ENCODE measurements around the gene EIF2B1.

Gene EIF2B1

GRCh38 chr12:123633379-123634141 is at the start of gene EIF2B1, which contains the start of gene GTF2H3:
Gene EIF2B1 (minus strand): TSS chr12:123633686. CDS start chr12:123633557, 129 bp downstream.
Gene GTF2H3 (plus strand): TSS chr12:123633829. CDS start chr12:123633860, 31 bp downstream.
- H3K27me3 ChIP-seq (ENCODE audit: insufficient read depth, low read length) = no peaks in the 10 kb centered on the region
- peaks cover 27% of the 10 kb centered on the region for H3K36me3 ChIP-seq (ENCODE audit: insufficient read depth, low read length)
- H3K9me3 ChIP-seq (ENCODE audit: low read length) = no peaks in the 10 kb centered on the region
- H3K4me1 ChIP-seq (ENCODE audit: insufficient read depth, low read length) = peaks cover 9% of the 10 kb centered on the region
- peak within 1 kb of the TSS; percentile 93 for H3K4me3 ChIP-seq (ENCODE audit: low read length)
- peak within 1 kb of the TSS; percentile 60 for H2AFZ ChIP-seq (ENCODE audit: low read depth, low read length)

- H3K9me3 ChIP-seq (ENCODE audit: low read length) = no peaks in the 10 kb centered on the region
- H3K27me3 ChIP-seq (ENCODE audit: insufficient read depth, low read length) = no peaks in the 10 kb centered on the region
Measured at GRCh38 chr12:123681605-123682004, 48.1 kb upstream of the EIF2B1 start.

GRCh38 chr12:123678981-123679380 is 45.5 kb upstream of the EIF2B1 start:
- Histone ChIP-seq H3K36me3 (ENCODE audit: insufficient read depth, low read length) (peaks cover 42% of the 10 kb centered on the region), H2AFZ (ENCODE audit: low read depth, low read length) (no peak overlapping the region), H3K27me3 (ENCODE audit: insufficient read depth, low read length) (no peaks in the 10 kb centered on the region), H3K9me3 (ENCODE audit: low read length) (no peaks in the 10 kb centered on the region), H3K4me3 (ENCODE audit: low read length) (no peak overlapping the region), H3K4me1 (ENCODE audit: insufficient read depth, low read length) (no peaks in the 10 kb centered on the region)

More at GRCh38 chr12:123681605-123682004, 48.1 kb upstream of the EIF2B1 start:
- Histone ChIP-seq H3K36me3 (ENCODE audit: insufficient read depth, low read length) (peaks cover 38% of the 10 kb centered on the region), H2AFZ (ENCODE audit: low read depth, low read length) (no peak overlapping the region), H3K4me3 (ENCODE audit: low read length) (no peak overlapping the region), H3K4me1 (ENCODE audit: insufficient read depth, low read length) (no peaks in the 10 kb centered on the region)

GRCh38 chr12:123676616-123677320 is 43.3 kb upstream of the EIF2B1 start:
- no peaks in the 10 kb centered on the region for H3K9me3 ChIP-seq (ENCODE audit: low read length)
- H3K36me3 ChIP-seq (ENCODE audit: insufficient read depth, low read length) = peaks cover 43% of the 10 kb centered on the region
- no peak overlapping the region for H3K4me3 ChIP-seq (ENCODE audit: low read length)
- no peak overlapping the region for H2AFZ ChIP-seq (ENCODE audit: low read depth, low read length)
- H3K4me1 ChIP-seq (ENCODE audit: insufficient read depth, low read length) = peaks cover 4% of the 10 kb centered on the region
- no peaks in the 10 kb centered on the region for H3K27me3 ChIP-seq (ENCODE audit: insufficient read depth, low read length)

- Histone ChIP-seq H2AFZ (ENCODE audit: low read depth, low read length) (no peak overlapping the region), H3K9me3 (ENCODE audit: low read length) (no peaks in the 10 kb centered on the region), H3K4me3 (ENCODE audit: low read length) (no peak overlapping the region), H3K36me3 (ENCODE audit: insufficient read depth, low read length) (peaks cover 35% of the 10 kb centered on the region), H3K27me3 (ENCODE audit: insufficient read depth, low read length) (no peaks in the 10 kb centered on the region), H3K4me1 (ENCODE audit: insufficient read depth, low read length) (peaks cover 12% of the 10 kb centered on the region)
Measured at GRCh38 chr12:123675436-123675835, 42.0 kb upstream of the EIF2B1 start.

GRCh38 chr12:123671876-123672275 is 38.4 kb upstream of the EIF2B1 start:
- H2AFZ ChIP-seq (ENCODE audit: low read depth, low read length) = peak overlapping the region; percentile 74
- peak overlapping the region; percentile 62 for H3K4me3 ChIP-seq (ENCODE audit: low read length)
- H3K36me3 ChIP-seq (ENCODE audit: insufficient read depth, low read length) = peaks cover 21% of the 10 kb centered on the region
- H3K4me1 ChIP-seq (ENCODE audit: insufficient read depth, low read length) = peaks cover 12% of the 10 kb centered on the region
- H3K27me3 ChIP-seq (ENCODE audit: insufficient read depth, low read length) = no peaks in the 10 kb centered on the region
- no peaks in the 10 kb centered on the region for H3K9me3 ChIP-seq (ENCODE audit: low read length)

- Histone ChIP-seq H3K4me3 (ENCODE audit: low read length) (peak within 1 kb of the TSS; percentile 62), H2AFZ (ENCODE audit: low read depth, low read length) (peak within 1 kb of the TSS; percentile 74), H3K9me3 (ENCODE audit: low read length) (no peaks in the 10 kb centered on the region), H3K4me1 (ENCODE audit: insufficient read depth, low read length) (peaks cover 12% of the 10 kb centered on the region), H3K36me3 (ENCODE audit: insufficient read depth, low read length) (peaks cover 17% of the 10 kb centered on the region), H3K27me3 (ENCODE audit: insufficient read depth, low read length) (no peaks in the 10 kb centered on the region)
Measured at GRCh38 chr12:123670882-123671728, 37.6 kb upstream of the EIF2B1 start, which contains the start of gene TCTN2. Gene TCTN2 (plus strand): TSS chr12:123671113. CDS start chr12:123671241, 128 bp downstream.

- H3K36me3 ChIP-seq (ENCODE audit: insufficient read depth, low read length) = peaks cover 8% of the 10 kb centered on the region
- peaks cover 12% of the 10 kb centered on the region for H3K4me1 ChIP-seq (ENCODE audit: insufficient read depth, low read length)
- no peak overlapping the region for H3K4me3 ChIP-seq (ENCODE audit: low read length)
- H3K9me3 ChIP-seq (ENCODE audit: low read length) = peaks cover 1% of the 10 kb centered on the region
- no peaks in the 10 kb centered on the region for H3K27me3 ChIP-seq (ENCODE audit: insufficient read depth, low read length)
- H2AFZ ChIP-seq (ENCODE audit: low read depth, low read length) = no peak overlapping the region
Measured at GRCh38 chr12:123667771-123668170, 34.3 kb upstream of the EIF2B1 start.

GRCh38 chr12:123659996-123660727 is 26.7 kb upstream of the EIF2B1 start:
- Histone ChIP-seq H3K9me3 (ENCODE audit: low read length) (peaks cover 2% of the 10 kb centered on the region), H3K4me3 (ENCODE audit: low read length) (no peak overlapping the region), H3K4me1 (ENCODE audit: insufficient read depth, low read length) (no peaks in the 10 kb centered on the region), H3K36me3 (ENCODE audit: insufficient read depth, low read length) (peaks cover 54% of the 10 kb centered on the region), H2AFZ (ENCODE audit: low read depth, low read length) (no peak overlapping the region), H3K27me3 (ENCODE audit: insufficient read depth, low read length) (no peaks in the 10 kb centered on the region)

GRCh38 chr12:123657211-123657610 is 23.7 kb upstream of the EIF2B1 start:
- H2AFZ ChIP-seq (ENCODE audit: low read depth, low read length) = no peak overlapping the region
- no peaks in the 10 kb centered on the region for H3K9me3 ChIP-seq (ENCODE audit: low read length)
- H3K36me3 ChIP-seq (ENCODE audit: insufficient read depth, low read length) = peaks cover 62% of the 10 kb centered on the region
- no peaks in the 10 kb centered on the region for H3K4me1 ChIP-seq (ENCODE audit: insufficient read depth, low read length)
- no peak overlapping the region for H3K4me3 ChIP-seq (ENCODE audit: low read length)
- no peaks in the 10 kb centered on the region for H3K27me3 ChIP-seq (ENCODE audit: insufficient read depth, low read length)

GRCh38 chr12:123656392-123656791 is 22.9 kb upstream of the EIF2B1 start:
- Histone ChIP-seq H3K27me3 (ENCODE audit: insufficient read depth, low read length) (no peaks in the 10 kb centered on the region), H3K9me3 (ENCODE audit: low read length) (no peaks in the 10 kb centered on the region), H2AFZ (ENCODE audit: low read depth, low read length) (no peak overlapping the region), H3K4me3 (ENCODE audit: low read length) (no peak overlapping the region), H3K4me1 (ENCODE audit: insufficient read depth, low read length) (no peaks in the 10 kb centered on the region), H3K36me3 (ENCODE audit: insufficient read depth, low read length) (peaks cover 64% of the 10 kb centered on the region)

- Histone ChIP-seq H2AFZ (ENCODE audit: low read depth, low read length) (no peak overlapping the region), H3K36me3 (ENCODE audit: insufficient read depth, low read length) (peaks cover 70% of the 10 kb centered on the region), H3K4me3 (ENCODE audit: low read length) (no peak overlapping the region), H3K9me3 (ENCODE audit: low read length) (no peaks in the 10 kb centered on the region), H3K27me3 (ENCODE audit: insufficient read depth, low read length) (no peaks in the 10 kb centered on the region), H3K4me1 (ENCODE audit: insufficient read depth, low read length) (no peaks in the 10 kb centered on the region)
Measured at GRCh38 chr12:123655420-123655819, 21.9 kb upstream of the EIF2B1 start.
